H1 (cell line): Measurements from ENCODE around the gene TMEM250. TPM values are rescaled to one million over a fixed set of nuclear protein-coding genes. Genes with fewer than 3 reads are reported as not detected.

Experiments used
- CTCF ChIA-PET: fragments of 300-600 bp; sonication (Branson Sonifier 250); formaldehyde crosslinking; loops from one replicate; lab custom pipeline; 2021; ENCODE audit not compliant: partially characterized antibody; lab: Charles Lee
- POLR2A ChIA-PET: fragments of 300-600 bp; sonication (Branson Sonifier 250); formaldehyde crosslinking; loops from one replicate; lab custom pipeline; 2021; ENCODE audit warnings: inconsistent platforms; ENCODE audit not compliant: partially characterized antibody; lab: Charles Lee
- DNase-seq, 2 experiments: peaks; one replicate each; pipeline versions ENCODE4 v3.0.0 to v3.0.0-alpha.2; 2010 to 2022; ENCODE audit warnings: low spot score in 2 of 2, low read depth in 1 of 2, mixed read lengths in 1 of 2
- FAIRE-seq: peaks from 2 replicates; lab custom pipeline; 2011; peaks lifted over from hg19 to GRCh38; lab: Jason Lieb, UNC
- H2AFZ ChIP-seq: 2 replicates; pipeline ENCODE4 v1.8.1; 2012; ENCODE audit warnings: low read length, inconsistent platforms
- H2AK5ac ChIP-seq: 2 replicates; pipeline ENCODE4 v1.6.1; 2013; ENCODE audit warnings: low read depth, low read length
- H2BK120ac ChIP-seq: replicated peaks from 2 replicates; pipeline ENCODE3; 2013; ENCODE audit warnings: low read depth, low read length, inconsistent platforms
- H2BK12ac ChIP-seq: 2 replicates; pipeline ENCODE4 v1.6.1; 2013; ENCODE audit warnings: low read depth, low read length
- H2BK15ac ChIP-seq: 2 replicates; pipeline ENCODE4 v1.6.1; 2013; ENCODE audit warnings: low read length
- H2BK20ac ChIP-seq: 2 replicates; pipeline ENCODE4 v1.6.1; 2013; ENCODE audit warnings: low read length
- H2BK5ac ChIP-seq: 2 replicates; pipeline ENCODE4 v1.6.1; 2013; ENCODE audit warnings: low read depth, low read length
- H3K14ac ChIP-seq: 2 replicates; pipeline ENCODE4 v1.6.1; 2013; ENCODE audit warnings: inconsistent platforms; ENCODE audit not compliant: insufficient read length
- H3K18ac ChIP-seq: 2 replicates; pipeline ENCODE4 v1.6.1; 2013; ENCODE audit warnings: low read length; ENCODE audit errors: extremely low read depth
- H3K23ac ChIP-seq: 2 replicates; pipeline ENCODE4 v1.6.1; 2013; ENCODE audit warnings: inconsistent platforms; ENCODE audit not compliant: insufficient read length
- H3K23me2 ChIP-seq: 2 replicates; pipeline ENCODE4 v1.6.1; 2013; ENCODE audit warnings: low read depth, low read length
- H3K27ac ChIP-seq: 2 replicates; pipeline ENCODE4 v1.6.1; 2011; ENCODE audit warnings: low read depth, low read length, inconsistent platforms
- H3K27me3 ChIP-seq, 4 experiments: replicated peaks in 1 of 4; 1 replicate in 1 of 4; 2 replicates in 3 of 4; pipeline versions ENCODE4 v1.6.1 to v1.8.1; 2011 to 2013; ENCODE audit warnings: low read length in 3 of 4, mild to moderate bottlenecking in 3 of 4, inconsistent platforms in 2 of 4, mixed read lengths in 2 of 4, moderate library complexity in 1 of 4; ENCODE audit not compliant: control insufficient read depth in 3 of 4, insufficient read depth in 3 of 4; ENCODE audit errors: extremely low read depth in 1 of 4
- H3K36me3 ChIP-seq, 4 experiments: 2 replicates each; pipeline versions ENCODE4 v1.6.1 to v1.8.1; 2011 to 2013; ENCODE audit warnings: mild to moderate bottlenecking in 4 of 4, low read length in 3 of 4, moderate library complexity in 2 of 4, control low read depth in 1 of 4, inconsistent platforms in 1 of 4; ENCODE audit not compliant: insufficient read depth in 4 of 4, control insufficient read depth in 2 of 4
- H3K4ac ChIP-seq: replicated peaks from 2 replicates; pipeline ENCODE3; 2013; ENCODE audit warnings: low read length, low read depth, mixed read lengths, inconsistent platforms; ENCODE audit not compliant: insufficient read length
- H3K4me1 ChIP-seq, 4 experiments: replicated peaks in 1 of 4; 1 replicate in 1 of 4; 2 replicates in 3 of 4; pipeline versions ENCODE4 v1.6.1 to v1.8.1; 2011 to 2013; ENCODE audit warnings: low read length in 3 of 4, inconsistent platforms in 2 of 4, mixed read lengths in 1 of 4; ENCODE audit not compliant: insufficient read depth in 4 of 4, control insufficient read depth in 3 of 4
- H3K4me2 ChIP-seq, 2 experiments: 2 replicates each; pipeline versions ENCODE4 v1.6.1 to v1.8.1; 2011 to 2013; ENCODE audit warnings: low read depth in 2 of 2, low read length in 2 of 2, control low read depth in 1 of 2, inconsistent platforms in 1 of 2, mild to moderate bottlenecking in 1 of 2; ENCODE audit not compliant: insufficient read depth in 1 of 2
- H3K4me3 ChIP-seq, 4 experiments: fragments of 200-600, 300-600 bp in 1 of 4; sonication (generic), shearing (Covaris generic), sonication (Bioruptor Twin) in 1 of 4; 2 replicates each; pipeline versions ENCODE4 v1.5.1 to v1.8.1; 2011 to 2016; ENCODE audit warnings: low read length in 4 of 4, low read depth in 3 of 4, control low read depth in 2 of 4, inconsistent platforms in 2 of 4, mild to moderate bottlenecking in 2 of 4, mixed read lengths in 1 of 4, moderate library complexity in 1 of 4; ENCODE audit not compliant: insufficient read depth in 2 of 4; ENCODE audit errors: extremely low read depth in 1 of 4
- H3K56ac ChIP-seq: replicated peaks from 2 replicates; pipeline ENCODE3; 2013; ENCODE audit warnings: low read depth, mild to moderate bottlenecking, mixed read lengths, low read length, inconsistent platforms; ENCODE audit not compliant: insufficient read length
- H3K79me1 ChIP-seq: 2 replicates; pipeline ENCODE4 v1.6.1; 2013; ENCODE audit warnings: low read depth, low read length, control low read depth
- H3K79me2 ChIP-seq, 2 experiments: 2 replicates each; pipeline versions ENCODE4 v1.6.1 to v1.8.1; 2012 to 2013; ENCODE audit warnings: low read length in 2 of 2, mild to moderate bottlenecking in 2 of 2, inconsistent platforms in 1 of 2; ENCODE audit not compliant: insufficient read depth in 2 of 2, control insufficient read depth in 1 of 2
- H3K9ac ChIP-seq, 4 experiments: replicated peaks in 1 of 4; 1 replicate in 1 of 4; 2 replicates in 3 of 4; pipeline versions ENCODE4 v1.6.1 to v1.8.1; 2011 to 2013; ENCODE audit warnings: low read depth in 3 of 4, low read length in 3 of 4, control low read depth in 2 of 4, mild to moderate bottlenecking in 2 of 4, moderate library complexity in 2 of 4, inconsistent platforms in 1 of 4; ENCODE audit errors: extremely low read depth in 1 of 4
- H3K9me3 ChIP-seq, 2 experiments: 2 replicates each; pipeline versions ENCODE4 v1.6.1 to v1.8.1; 2012 to 2013; ENCODE audit warnings: mild to moderate bottlenecking in 2 of 2, moderate library complexity in 2 of 2, control low read depth in 1 of 2, inconsistent platforms in 1 of 2, low read depth in 1 of 2, low read length in 1 of 2, mixed read lengths in 1 of 2; ENCODE audit not compliant: insufficient read depth in 2 of 2
- H4K20me1 ChIP-seq, 2 experiments: replicated peaks in 1 of 2; 2 replicates each; pipeline versions ENCODE3 to v1.8.1; 2011 to 2013; ENCODE audit warnings: inconsistent platforms in 2 of 2, low read length in 2 of 2, mild to moderate bottlenecking in 1 of 2; ENCODE audit not compliant: insufficient read depth in 2 of 2, control insufficient read depth in 1 of 2
- H4K5ac ChIP-seq: 2 replicates; pipeline ENCODE4 v1.6.1; 2013; ENCODE audit warnings: low read length, low read depth, mixed read lengths, inconsistent platforms; ENCODE audit not compliant: insufficient read length
- H4K8ac ChIP-seq: 2 replicates; pipeline ENCODE4 v1.8.0; 2013; ENCODE audit warnings: mild to moderate bottlenecking, moderate library complexity, low read length, inconsistent platforms; ENCODE audit not compliant: insufficient read depth; ENCODE audit errors: extremely low read depth
- H4K91ac ChIP-seq: replicated peaks from 2 replicates; pipeline ENCODE3; 2013; ENCODE audit warnings: low read length, mixed read lengths, inconsistent platforms; ENCODE audit not compliant: insufficient read length
- ATF2 ChIP-seq: IDR thresholded peaks from 2 replicates; pipeline ENCODE4 v1.6.1; 2012; ENCODE audit warnings: low read length, inconsistent platforms
- BRCA1 ChIP-seq: IDR thresholded peaks from 2 replicates; pipeline ENCODE4 v1.6.1; 2012; ENCODE audit warnings: low read depth, low read length, improper control_type of control experiment
- CREB1 ChIP-seq: IDR thresholded peaks from 2 replicates; pipeline ENCODE4 v1.6.1; 2012; ENCODE audit warnings: inconsistent platforms
- CTBP2 ChIP-seq: IDR thresholded peaks from 2 replicates; pipeline ENCODE4 v1.7.0; 2011; ENCODE audit warnings: borderline replicate concordance, mild to moderate bottlenecking, moderate library complexity, mixed read lengths, low read length; ENCODE audit not compliant: insufficient read depth, insufficient read length
- JUN ChIP-seq: IDR thresholded peaks from 2 replicates; pipeline ENCODE4 v1.6.1; 2011; ENCODE audit warnings: low read depth, mild to moderate bottlenecking, improper control_type of control experiment, low read length
- NANOG ChIP-seq: IDR thresholded peaks from 2 replicates; pipeline ENCODE4 v1.6.1; 2011; ENCODE audit warnings: low read length, low read depth, mild to moderate bottlenecking, inconsistent platforms; ENCODE audit not compliant: insufficient read depth, poor library complexity, severe bottlenecking
- ZNF274 ChIP-seq: IDR thresholded peaks from 2 replicates; pipeline ENCODE4 v1.7.0; 2012; ENCODE audit warnings: low read length, borderline replicate concordance; ENCODE audit errors: extremely low read depth
- WGBS, 2 experiments: shearing (Covaris generic) in 1 of 2; methylation state at CpG; one replicate each; pipeline versions ENCODE4 v1.1.6 to v1.1.7; 2013 to 2015; ENCODE audit warnings: low lambda C conversion rate in 2 of 2, mixed read lengths in 2 of 2, inconsistent platforms in 1 of 2, low coverage in 1 of 2, missing lambda C conversion rate in 1 of 2; ENCODE audit not compliant: insufficient replicate concordance in 2 of 2, insufficient coverage in 1 of 2, insufficient read length in 1 of 2; ENCODE audit errors: extremely low coverage in 1 of 2, missing lambda C conversion rate in 1 of 2; 5-methylcytosine and 5-hydroxymethylcytosine counted together
- polyA plus RNA-seq, 7 experiments: library from polyadenylated mRNA; depleted of rRNA in 3 of 7; stranded (reverse) in 5 of 7; unstranded in 2 of 7; fragments of >200 nt in 5 of 7; fragments of 200-250 nt in 2 of 7; gene quantifications; 1 replicate in 5 of 7; 2 replicates in 1 of 7; 4 replicates in 1 of 7; pipeline versions ENCODE4 v1.2.1 to v1.2.3, GENCODE V29; 2011 to 2013; ENCODE audit warnings: missing spikeins in 2 of 7, mixed read lengths in 2 of 7
- total RNA-seq: library from RNA; stranded (reverse); fragmentation: NEBNext Ultra II Directional; extraction: Animal tissue kit (Norgen Biotek cat#: 25700); gene quantifications from 2 replicates; pipeline ENCODE4 v1.2.1, GENCODE V29; 2021
- TF ChIP-seq, protein P1 (sequence below), 3 experiments: IDR thresholded peaks; 1 replicate in 2 of 3; 2 replicates in 1 of 3; pipeline versions ENCODE4 v1.5.1 to v1.6.1; 2011; ENCODE audit warnings: low read length in 3 of 3, mild to moderate bottlenecking in 3 of 3, inconsistent platforms in 2 of 3, low read depth in 1 of 3, moderate library complexity in 1 of 3; ENCODE audit not compliant: insufficient read depth in 1 of 3; ENCODE audit errors: control extremely low read depth in 1 of 3

Gene TMEM250
- total and polyA plus RNA-seq, 2 of the 8 experiments (the other 6 are each of a cell fraction or from before 2014, with no cell fraction given) = 22.3 to 34.9 TPM

- CTCF ChIA-PET = interaction anchor here (1.2 to 2.9 kb wide), 8 partner anchors 10 to 138 kb away, joined by 4 to 17 read pairs (median 8); no protein-coding TSS in a partner anchor
- Histone ChIP-seq H3K4me3 (no peak overlapping the region), H3K27me3 (peaks cover 2 to 26% (median 22%) of the 10 kb centered on the region in 4 experiments), H2AK5ac (peak overlapping the region; percentile 94), H3K14ac (no peak overlapping the region), H3K23ac (no peak overlapping the region), H2BK12ac (peak overlapping the region; percentile 93), H3K36me3 (no peaks in the 10 kb centered on the region), H3K23me2 (peaks cover 8% of the 10 kb centered on the region; the same call in 1 of the 2 replicates), H2AFZ (no peak overlapping the region), H3K4me1 (peaks cover 0 to 30% (median 19%) of the 10 kb centered on the region in 4 experiments; a peak in 6 of 7 replicates), H3K18ac (no peak overlapping the region), H4K8ac (no peak overlapping the region), H2BK15ac (peak overlapping the region; percentile 2; the same call in 1 of the 2 replicates), H4K20me1 (peaks cover 3 to 4% of the 10 kb centered on the region in 2 experiments), H2BK20ac (peak overlapping the region; percentile 64; the same call in 1 of the 2 replicates), H3K9ac (no peak overlapping the region), H3K79me1 (no peaks in the 10 kb centered on the region; the same call in 1 of the 2 replicates), H3K4ac (peak overlapping the region; percentile 51), H4K91ac (no peak overlapping the region), H2BK5ac (peak overlapping the region; percentile 61; the same call in 1 of the 2 replicates), H3K56ac (no peak overlapping the region), H2BK120ac (no peak overlapping the region), H3K4me2 (peak overlapping the region in 1 of 2 experiments; percentile 72; a peak in 1 of 4 replicates), H3K9me3 (no peaks in the 10 kb centered on the region), H3K27ac (no peak overlapping the region), H3K79me2 (peaks cover 0 to 6% of the 10 kb centered on the region in 2 experiments; a peak in 1 of 4 replicates), H4K5ac (no peak overlapping the region)
- POLR2A ChIA-PET = interaction anchor here (1.4 kb wide), 1 partner anchor 20 kb away, joined by 4 read pairs; no protein-coding TSS in a partner anchor
- DNase-seq (no peak), FAIRE-seq (no peak)
- 88% methylated on average over 9 of the region's 9 CpGs; no CpG with 5 or more reads in 1 of the 2 experiments for WGBS, 2 experiments
- TF ChIP-seq BRCA1 (no peak), NANOG (no peak), CTBP2 (no peak), CREB1 (no peak), ATF2 (no peak), JUN (no peak), ZNF274 (no peak)
- TF ChIP-seq, protein P1, sequence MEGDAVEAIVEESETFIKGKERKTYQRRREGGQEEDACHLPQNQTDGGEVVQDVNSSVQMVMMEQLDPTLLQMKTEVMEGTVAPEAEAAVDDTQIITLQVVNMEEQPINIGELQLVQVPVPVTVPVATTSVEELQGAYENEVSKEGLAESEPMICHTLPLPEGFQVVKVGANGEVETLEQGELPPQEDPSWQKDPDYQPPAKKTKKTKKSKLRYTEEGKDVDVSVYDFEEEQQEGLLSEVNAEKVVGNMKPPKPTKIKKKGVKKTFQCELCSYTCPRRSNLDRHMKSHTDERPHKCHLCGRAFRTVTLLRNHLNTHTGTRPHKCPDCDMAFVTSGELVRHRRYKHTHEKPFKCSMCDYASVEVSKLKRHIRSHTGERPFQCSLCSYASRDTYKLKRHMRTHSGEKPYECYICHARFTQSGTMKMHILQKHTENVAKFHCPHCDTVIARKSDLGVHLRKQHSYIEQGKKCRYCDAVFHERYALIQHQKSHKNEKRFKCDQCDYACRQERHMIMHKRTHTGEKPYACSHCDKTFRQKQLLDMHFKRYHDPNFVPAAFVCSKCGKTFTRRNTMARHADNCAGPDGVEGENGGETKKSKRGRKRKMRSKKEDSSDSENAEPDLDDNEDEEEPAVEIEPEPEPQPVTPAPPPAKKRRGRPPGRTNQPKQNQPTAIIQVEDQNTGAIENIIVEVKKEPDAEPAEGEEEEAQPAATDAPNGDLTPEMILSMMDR (IDR thresholded peaks at IDR 0.05; ENCODE audit: control extremely low read depth in 1 of 3, insufficient read depth in 1 of 3, low read depth in 1 of 3, low read length in 3 of 3) = peak in 2 of 3 experiments; percentile 14 to 20; a peak in 1 of 4 replicates
These were observed 25.9 kb downstream of the TMEM250 start for GRCh38 chr9:136092741-136093140.
